Ammon's horn (tissue), 1 donor: ENCODE results near the gene NRCAM.
"Not testable (repeated sequence)": the region's sequence is repeated elsewhere in the genome, so short reads cannot be mapped to it uniquely, and the experiment has no call there.

ENCODE experiments used
- DNase-seq: peaks from one replicate; pipeline ENCODE4 v3.0.0-alpha.2; 2016; ENCODE audit warnings: low spot score

Gene NRCAM

GRCh38 chr7:108278776-108279175 is 177.5 kb downstream of the NRCAM start:
- DNase-seq: no peak

- no peak for DNase-seq
These were observed 178.0 kb downstream of the NRCAM start for GRCh38 chr7:108278281-108278680.

- DNase-seq: not testable (repeated sequence)
These were observed 181.8 kb downstream of the NRCAM start for GRCh38 chr7:108274447-108274846.

GRCh38 chr7:108272891-108273290 is 183.3 kb downstream of the NRCAM start:
- not testable (repeated sequence) for DNase-seq

GRCh38 chr7:108270385-108271015 is 185.7 kb downstream of the NRCAM start:
- no peak for DNase-seq

- DNase-seq: no peak
These were observed 187.9 kb downstream of the NRCAM start for GRCh38 chr7:108268200-108268820.

GRCh38 chr7:108267615-108268014 is 188.6 kb downstream of the NRCAM start:
- no peak for DNase-seq

- DNase-seq: no peak
These were observed 189.7 kb downstream of the NRCAM start for GRCh38 chr7:108266491-108266890.

- no peak for DNase-seq
These were observed 190.2 kb downstream of the NRCAM start for GRCh38 chr7:108266035-108266434.

GRCh38 chr7:108265007-108265406 is 191.2 kb downstream of the NRCAM start:
- no peak for DNase-seq

GRCh38 chr7:108263425-108263824 is 192.8 kb downstream of the NRCAM start:
- peak; percentile 50 for DNase-seq

- no peak for DNase-seq
These were observed 194.5 kb downstream of the NRCAM start for GRCh38 chr7:108261560-108262255.

- not testable (repeated sequence) for DNase-seq
These were observed 196.8 kb downstream of the NRCAM start for GRCh38 chr7:108259447-108259846.

GRCh38 chr7:108257954-108258353 is 198.3 kb downstream of the NRCAM start:
- no peak for DNase-seq

GRCh38 chr7:108254259-108254658 is 202.0 kb downstream of the NRCAM start:
- DNase-seq: no peak

- DNase-seq: no peak
These were observed 202.8 kb downstream of the NRCAM start for GRCh38 chr7:108253275-108254044.

GRCh38 chr7:108252177-108252576 is 204.1 kb downstream of the NRCAM start:
- peak; percentile 39 for DNase-seq

GRCh38 chr7:108251700-108252099 is 204.5 kb downstream of the NRCAM start:
- DNase-seq: no peak

- no peak for DNase-seq
These were observed 206.8 kb downstream of the NRCAM start for GRCh38 chr7:108249453-108249852.

GRCh38 chr7:108248821-108249220 is 207.4 kb downstream of the NRCAM start:
- DNase-seq: no peak

- no peak for DNase-seq
These were observed 207.8 kb downstream of the NRCAM start for GRCh38 chr7:108248418-108248817.

- no peak for DNase-seq
These were observed 208.6 kb downstream of the NRCAM start for GRCh38 chr7:108247614-108248013.
